ENCODE results near the gene RAB6A. TPM values are rescaled to one million over a fixed set of nuclear protein-coding genes. Genes with fewer than 3 reads are reported as not detected.

The RAB6A gene
- total and polyA plus RNA-seq, 7 donors: 49.4 to 117 (median 86.9) TPM

- DNase-seq (no peak), ATAC-seq (no peak)
- Histone ChIP-seq H3K4me1 (no peaks in the 10 kb centered on the region), H3K27ac (no peak overlapping the region), H3K4me3 (no peak overlapping the region), H3K36me3 (ENCODE audit: insufficient read depth in 1 of 2, low read depth in 1 of 2) (no peaks in the 10 kb centered on the region), H3K9me3 (no peaks in the 10 kb centered on the region), H3K27me3 (ENCODE audit: insufficient read depth in 3 of 3, low read length in 2 of 3) (no peaks in the 10 kb centered on the region)
- TF ChIP-seq CTCF (IDR thresholded peaks at IDR 0.05): no peak
- 80 to 91% (median 84%) methylated on average over 7 of the region's 7 CpGs for WGBS, 3 donors
- intact Hi-C loops (cut with DNase I): no loop called here
Observed at GRCh38 chr11:73629907-73630306, 131.0 kb downstream of the RAB6A start.

GRCh38 chr11:73625696-73626318 lies 135.1 kb downstream of the RAB6A start:
- TF ChIP-seq CTCF (IDR thresholded peaks at IDR 0.05): peak; percentile 93
- no peak overlapping the region for H3K27ac ChIP-seq
- DNase-seq: peak; percentile 57 to 77
- H3K9me3 ChIP-seq: no peaks in the 10 kb centered on the region
- H3K4me1 ChIP-seq: peaks cover 9% of the 10 kb centered on the region
- H3K27me3 ChIP-seq (ENCODE audit: insufficient read depth in 3 of 3, low read length in 2 of 3): no peaks in the 10 kb centered on the region
- ATAC-seq: peak; percentile 72 to 86 (median 80)
- H3K36me3 ChIP-seq (ENCODE audit: insufficient read depth in 1 of 2, low read depth in 1 of 2): no peaks in the 10 kb centered on the region
- peak overlapping the region; percentile 49 for H3K4me3 ChIP-seq
- intact Hi-C loops (cut with DNase I): loop anchor here (1.0 to 2.0 kb wide), 2 partner anchors 35 kb away; no protein-coding TSS in a partner anchor
- WGBS, 3 donors: 11 to 19% (median 18%) methylated on average over 19 of the region's 19 CpGs

Other genes with a start within 250 kb of the RAB6A start
- 10 to 100 TPM; 13.8 to 28.6 (median 21.2) TPM for gene FAM168A, start 163.0 kb downstream of the RAB6A start, total RNA-seq
- gene FAM168A, start 163.0 kb downstream of the RAB6A start, polyA plus RNA-seq: 10 to 100 TPM in 1 of 3 donors, 1 to 10 TPM in 2; 5.3 to 18.9 (median 6.3) TPM
- gene PLEKHB1, start 114.5 kb downstream of the RAB6A start, total RNA-seq: 10 to 100 TPM in 2 of 4 donors, 1 to 10 TPM in 2; 8.1 to 13.7 (median 9.9) TPM
- 10 to 100 TPM in 1 of 3 donors, 1 to 10 TPM in 1, under 1 TPM in 1; 0.33 to 10.4 (median 5.2) TPM for gene PLEKHB1, start 114.5 kb downstream of the RAB6A start, polyA plus RNA-seq
- gene MRPL48, start 26.8 kb upstream of the RAB6A start, total RNA-seq: 10 to 100 TPM; 23.8 to 35.2 (median 24.7) TPM
- 10 to 100 TPM; 26.4 to 31.9 (median 31.5) TPM for gene MRPL48, start 26.8 kb upstream of the RAB6A start, polyA plus RNA-seq
- gene COA4, start 115.8 kb upstream of the RAB6A start, total RNA-seq: 10 to 100 TPM; 59.6 to 74.8 (median 68.2) TPM
- 100 to 1,000 TPM in 2 of 3 donors, 10 to 100 TPM in 1; 59.3 to 138 (median 104) TPM for gene COA4, start 115.8 kb upstream of the RAB6A start, polyA plus RNA-seq
- gene PAAF1, start 115.9 kb upstream of the RAB6A start, total RNA-seq: 1 to 10 TPM; 6.6 to 9.5 (median 8.3) TPM
- 10 to 100 TPM in 2 of 3 donors, 1 to 10 TPM in 1; 8.2 to 12.0 (median 11.8) TPM for gene PAAF1, start 115.9 kb upstream of the RAB6A start, polyA plus RNA-seq
- not detected for gene DNAJB13, start 190.0 kb upstream of the RAB6A start, total RNA-seq
- gene DNAJB13, start 190.0 kb upstream of the RAB6A start, polyA plus RNA-seq: under 1 TPM in 1 of 3 donors, not detected in 2; 0.03 TPM
- gene UCP2, start 221.8 kb upstream of the RAB6A start, total RNA-seq: 10 to 100 TPM; 40.8 to 99.5 (median 66.1) TPM
- 10 to 100 TPM; 11.8 to 90.6 (median 89.6) TPM for gene UCP2, start 221.8 kb upstream of the RAB6A start, polyA plus RNA-seq
- gene UCP3, start 248.0 kb upstream of the RAB6A start, total RNA-seq: 100 to 1,000 TPM in 3 of 4 donors, 10 to 100 TPM in 1; 53.8 to 299 (median 169) TPM
- 100 to 1,000 TPM in 2 of 3 donors, 1 to 10 TPM in 1; 8.9 to 587 (median 330) TPM for gene UCP3, start 248.0 kb upstream of the RAB6A start, polyA plus RNA-seq